CD4-positive, alpha-beta T cell treated with Interferon alpha-2 for 1 hour (primary cell): ENCODE results near the gene ZSCAN2.
"Not testable (repeated sequence)": the region's sequence is repeated elsewhere in the genome, so short reads cannot be mapped to it uniquely, and the experiment has no call there.

Experiments
- DNase-seq, 2 donors: peaks; one replicate each; pipeline ENCODE4 v3.0.0-alpha.2; 2020 to 2022

ZSCAN2 gene

DNA sequence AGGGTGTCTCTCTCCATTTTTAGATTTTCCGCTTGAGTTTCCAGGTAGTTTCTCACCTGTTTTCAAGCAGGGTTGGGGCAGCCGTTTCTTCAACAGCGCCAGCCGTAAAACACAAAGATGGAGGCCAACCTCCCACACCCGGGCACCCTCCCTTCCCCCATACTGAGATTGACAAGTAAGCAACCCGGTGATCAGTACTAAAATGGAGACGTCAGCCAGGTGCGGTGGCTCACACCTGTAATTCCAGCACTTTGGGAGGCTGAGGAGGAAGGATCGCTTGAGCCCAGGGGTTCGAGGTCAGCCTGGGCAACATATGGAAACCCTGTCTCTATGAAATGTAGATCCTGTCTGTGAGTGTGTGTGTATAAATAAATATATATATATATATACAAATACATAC is 903 bp upstream of the ZSCAN2 start:
- no peak for DNase-seq

DNA sequence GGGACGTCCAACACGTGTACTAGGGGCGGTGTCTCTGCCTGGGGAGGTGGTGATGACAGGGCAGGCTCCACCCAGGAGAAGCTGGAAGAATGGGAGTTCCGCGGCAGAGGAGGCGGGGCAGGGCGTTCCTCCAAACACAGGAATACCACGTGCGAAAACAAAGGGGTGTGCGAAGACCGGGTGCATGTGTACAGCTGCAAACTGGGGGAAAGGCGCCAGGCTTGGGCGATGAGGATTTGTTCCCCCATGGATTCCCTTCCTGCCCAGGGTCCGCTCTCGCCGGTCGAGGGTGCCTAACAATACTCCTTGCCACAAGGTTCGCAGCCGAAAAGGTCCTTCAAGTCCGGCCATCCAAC is 500 bp upstream of the ZSCAN2 start:
- DNase-seq, result peak; percentile 65 to 71

DNA sequence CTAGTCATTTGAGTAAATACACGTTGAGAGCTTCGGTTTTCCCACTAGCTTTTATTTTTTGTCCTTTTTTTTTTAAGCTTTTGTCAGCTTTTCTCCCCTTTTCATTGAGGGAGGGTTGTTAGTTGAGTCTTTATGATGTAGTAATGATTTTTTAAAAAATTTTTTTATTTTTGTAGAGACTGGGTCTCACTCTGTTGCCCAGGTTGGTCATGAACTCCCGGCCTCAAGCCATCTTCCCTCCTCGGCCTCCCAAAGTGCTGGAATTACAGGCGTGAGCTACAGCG is 688 bp downstream of the ZSCAN2 start:
- no peak for DNase-seq

DNA sequence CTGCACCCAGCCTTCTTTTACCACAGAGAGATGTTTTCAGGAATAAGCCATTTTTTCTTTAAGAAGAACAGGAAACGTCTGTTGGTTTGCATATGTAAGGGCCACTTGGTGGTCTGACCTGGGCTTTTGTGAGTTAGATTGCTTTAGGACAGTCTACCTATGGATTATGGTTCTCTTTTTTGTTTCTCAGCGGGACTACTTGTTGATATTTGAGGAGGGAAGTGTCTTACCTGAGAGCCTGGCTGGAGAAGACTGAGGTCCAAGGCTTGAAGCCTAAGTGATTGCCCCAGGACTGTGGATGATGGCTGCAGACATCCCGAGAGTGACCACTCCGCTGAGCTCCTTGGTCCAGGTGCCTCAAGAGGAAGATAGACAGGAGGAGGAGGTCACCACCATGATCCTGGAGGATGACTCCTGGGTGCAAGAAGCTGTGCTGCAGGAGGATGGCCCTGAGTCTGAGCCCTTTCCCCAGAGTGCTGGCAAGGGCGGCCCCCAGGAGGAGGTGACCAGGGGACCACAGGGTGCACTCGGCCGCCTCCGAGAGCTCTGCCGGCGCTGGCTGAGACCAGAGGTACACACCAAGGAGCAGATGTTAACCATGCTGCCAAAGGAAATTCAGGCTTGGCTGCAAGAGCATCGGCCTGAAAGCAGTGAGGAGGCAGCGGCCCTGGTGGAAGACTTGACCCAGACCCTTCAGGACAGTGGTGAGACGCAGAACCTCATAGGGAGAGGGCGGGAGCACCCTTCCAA is 3.0 kb downstream of the ZSCAN2 start:
- DNase-seq, result no peak

DNA sequence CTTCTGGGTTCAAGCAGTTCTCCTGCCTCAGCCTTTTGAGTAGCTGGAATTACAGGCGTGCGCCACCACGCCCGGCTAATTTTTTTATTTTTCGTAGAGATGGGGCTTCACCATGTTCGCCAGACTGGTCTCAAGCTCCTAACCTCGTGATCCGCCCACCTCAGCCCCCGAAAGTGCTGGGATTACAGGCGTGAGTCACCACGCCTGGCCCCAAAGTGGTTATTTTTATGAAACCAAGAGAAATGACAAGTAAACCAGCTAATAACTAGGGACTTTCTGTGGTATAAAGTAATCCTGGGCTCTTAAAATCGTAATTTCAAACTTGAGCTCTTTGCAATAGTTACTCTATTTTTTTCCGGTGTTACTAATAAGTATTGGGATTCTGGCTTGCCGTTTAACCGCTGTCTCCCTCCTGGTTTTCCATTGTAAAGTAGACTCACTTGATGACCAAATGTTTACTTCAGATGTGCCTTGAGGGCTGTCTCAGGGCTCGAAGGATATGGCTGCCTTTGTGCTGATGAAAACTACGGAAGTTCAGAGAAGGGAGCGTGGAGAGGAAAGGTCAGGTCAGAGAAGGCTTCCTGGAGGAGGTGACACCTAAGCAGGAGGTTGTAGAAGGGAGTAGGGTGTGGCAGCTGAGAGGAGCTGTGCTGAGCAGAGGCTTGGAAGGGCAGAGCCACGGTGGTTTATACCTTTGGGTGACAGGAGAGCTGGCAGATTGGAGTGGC is 4.2 kb downstream of the ZSCAN2 start:
- peak in 1 of 2 donors; percentile 21 for DNase-seq

DNA sequence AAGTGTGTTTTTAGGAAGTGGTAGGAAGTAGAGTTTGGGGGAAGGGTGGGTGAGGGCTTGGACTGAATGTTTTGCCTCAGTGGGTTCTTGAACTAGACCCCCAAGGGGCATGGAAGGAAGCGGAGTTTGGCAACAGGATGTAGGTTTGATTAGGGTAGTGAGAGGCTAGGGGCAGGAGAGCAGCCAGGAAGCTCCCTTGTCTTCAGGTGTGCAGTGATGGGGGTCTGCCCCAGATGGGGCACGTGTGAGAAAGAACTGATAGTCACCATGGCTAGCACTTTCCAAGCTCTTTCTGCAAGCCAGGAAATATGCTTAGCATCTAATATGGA is 4.7 kb downstream of the ZSCAN2 start:
- DNase-seq, result no peak

DNA sequence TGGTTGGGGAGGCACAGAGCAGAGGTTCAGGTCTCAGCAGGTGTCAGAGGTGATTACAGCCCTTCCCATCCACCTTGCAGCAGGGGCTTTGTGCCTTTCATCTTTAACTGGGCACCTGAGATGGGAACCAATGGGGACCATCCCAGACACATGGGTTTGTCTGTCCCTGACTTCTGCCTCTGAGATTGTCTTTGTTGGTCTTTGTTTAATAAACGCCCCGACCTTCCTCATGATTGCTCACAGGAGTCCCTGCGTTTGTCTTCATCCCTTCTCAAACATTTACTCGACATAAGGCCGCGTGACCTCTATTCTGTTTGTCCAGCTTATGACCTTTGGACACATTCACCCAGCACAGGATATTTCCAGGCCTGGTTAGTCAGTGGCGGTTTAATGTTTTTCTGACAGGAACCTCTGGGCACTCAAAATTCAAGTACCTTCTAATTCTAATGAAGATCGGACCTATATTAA is 5.9 kb downstream of the ZSCAN2 start:
- DNase-seq, result no peak

DNA sequence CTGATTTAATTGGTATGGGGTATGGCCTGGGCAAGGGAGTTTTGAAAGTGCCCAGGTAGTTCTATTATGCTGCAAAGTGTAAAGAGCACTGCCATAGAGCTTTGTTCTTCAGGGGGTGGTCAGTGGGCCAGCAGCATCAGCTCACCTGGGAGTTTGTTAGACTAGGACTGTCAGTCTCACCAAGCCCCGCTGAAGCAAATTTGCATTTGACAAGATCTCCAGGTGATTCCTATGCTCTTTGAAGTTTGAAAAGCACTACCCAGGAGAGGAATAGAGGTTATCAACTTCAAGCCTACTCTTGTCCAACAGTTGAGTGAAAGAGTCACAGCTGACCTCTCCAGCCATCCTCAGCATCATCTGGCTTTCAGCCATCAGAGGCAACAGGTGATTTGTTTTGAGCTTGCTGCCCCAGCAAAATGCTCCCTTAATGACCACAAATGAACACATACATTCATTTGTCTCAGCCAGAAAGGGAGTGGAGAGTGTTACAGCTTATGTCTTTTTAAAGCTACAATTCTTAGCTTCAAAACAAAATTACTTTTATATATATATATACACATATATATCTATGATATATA is 8.0 kb downstream of the ZSCAN2 start:
- no peak for DNase-seq

DNA sequence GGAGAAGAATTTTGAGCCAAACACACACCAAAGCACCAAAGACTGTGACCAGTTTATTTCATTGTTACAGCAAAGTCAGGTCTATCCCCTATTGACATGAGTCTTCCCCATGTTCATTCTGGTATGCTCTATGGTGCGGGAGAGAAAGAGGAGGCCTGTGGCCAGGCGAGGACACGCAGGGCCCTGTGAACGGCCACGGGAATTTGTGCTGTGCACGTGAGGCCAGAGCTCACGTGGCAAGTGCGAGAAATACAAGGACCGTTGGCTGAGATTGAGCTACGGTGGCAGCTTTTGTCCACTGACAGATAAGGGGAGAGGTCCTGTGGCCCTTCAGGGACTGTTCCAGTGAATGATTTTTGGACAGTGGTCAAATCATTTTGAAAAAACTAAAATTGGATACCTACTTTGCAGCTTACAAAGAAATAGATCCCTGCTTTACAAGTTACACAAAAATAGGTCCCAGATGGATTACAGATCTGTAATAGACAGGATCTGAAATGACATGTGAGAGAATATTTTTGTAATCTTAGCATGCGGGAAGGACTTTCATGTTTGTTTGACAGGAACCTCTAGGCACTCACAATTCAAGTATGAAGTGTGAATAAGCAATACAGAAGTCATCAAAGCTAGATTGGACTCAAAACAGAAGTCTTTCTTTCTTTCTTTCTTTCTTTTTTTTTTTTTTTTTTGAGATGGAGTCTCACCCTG is 9.2 kb downstream of the ZSCAN2 start:
- no peak for DNase-seq

DNA sequence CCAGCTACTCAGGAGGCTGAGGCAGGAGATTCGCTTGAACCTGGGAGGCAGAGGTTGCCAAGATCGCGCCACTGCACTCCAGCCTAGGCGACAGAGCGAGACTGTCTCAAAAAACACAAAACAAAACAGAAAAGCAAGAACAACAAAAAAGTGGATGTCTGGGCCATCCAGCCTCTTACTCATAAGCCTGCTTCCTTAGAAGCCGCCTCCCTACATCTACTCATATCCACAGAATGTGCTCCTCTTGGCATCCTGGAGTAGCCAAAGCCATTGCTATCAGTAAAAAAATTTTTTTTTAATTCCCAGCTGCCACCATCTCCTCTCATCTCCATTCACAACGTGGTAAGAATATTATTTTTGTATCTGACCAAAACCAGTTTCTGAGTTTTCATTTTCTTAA is 10.8 kb downstream of the ZSCAN2 start:
- DNase-seq, result no peak

DNA sequence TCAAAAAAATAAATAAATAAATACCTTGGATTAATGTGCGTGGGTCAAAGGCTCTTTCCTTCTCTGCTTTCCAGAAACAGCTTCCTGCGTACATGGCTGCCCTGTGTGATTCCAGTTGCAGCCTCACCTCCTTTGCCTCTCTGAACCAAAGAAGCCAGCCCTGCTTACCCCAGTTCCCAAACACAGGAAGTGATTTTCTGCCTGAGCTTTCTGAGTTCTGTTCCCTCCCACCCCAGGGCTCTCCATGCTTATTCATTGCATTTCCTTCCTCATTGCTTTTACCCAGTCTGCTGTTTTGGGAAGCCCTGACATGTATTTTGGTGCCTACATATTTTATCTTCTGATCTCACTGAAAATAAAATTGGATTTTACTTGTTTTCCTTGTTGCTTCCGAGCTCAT is 15.4 kb downstream of the ZSCAN2 start:
- no peak for DNase-seq

DNA sequence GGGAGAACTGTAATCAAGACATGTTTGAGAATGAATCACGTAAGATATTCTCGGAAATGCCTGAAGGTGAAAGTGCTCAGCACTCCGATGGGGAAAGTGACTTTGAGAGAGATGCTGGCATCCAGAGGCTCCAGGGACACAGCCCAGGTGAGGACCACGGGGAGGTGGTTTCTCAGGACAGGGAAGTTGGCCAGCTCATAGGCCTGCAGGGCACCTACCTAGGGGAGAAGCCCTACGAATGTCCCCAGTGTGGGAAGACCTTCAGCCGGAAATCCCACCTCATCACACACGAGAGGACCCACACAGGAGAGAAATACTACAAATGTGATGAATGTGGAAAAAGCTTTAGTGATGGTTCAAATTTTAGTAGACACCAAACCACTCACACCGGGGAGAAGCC is 19.8 kb downstream of the ZSCAN2 start:
- DNase-seq, result no peak

DNA sequence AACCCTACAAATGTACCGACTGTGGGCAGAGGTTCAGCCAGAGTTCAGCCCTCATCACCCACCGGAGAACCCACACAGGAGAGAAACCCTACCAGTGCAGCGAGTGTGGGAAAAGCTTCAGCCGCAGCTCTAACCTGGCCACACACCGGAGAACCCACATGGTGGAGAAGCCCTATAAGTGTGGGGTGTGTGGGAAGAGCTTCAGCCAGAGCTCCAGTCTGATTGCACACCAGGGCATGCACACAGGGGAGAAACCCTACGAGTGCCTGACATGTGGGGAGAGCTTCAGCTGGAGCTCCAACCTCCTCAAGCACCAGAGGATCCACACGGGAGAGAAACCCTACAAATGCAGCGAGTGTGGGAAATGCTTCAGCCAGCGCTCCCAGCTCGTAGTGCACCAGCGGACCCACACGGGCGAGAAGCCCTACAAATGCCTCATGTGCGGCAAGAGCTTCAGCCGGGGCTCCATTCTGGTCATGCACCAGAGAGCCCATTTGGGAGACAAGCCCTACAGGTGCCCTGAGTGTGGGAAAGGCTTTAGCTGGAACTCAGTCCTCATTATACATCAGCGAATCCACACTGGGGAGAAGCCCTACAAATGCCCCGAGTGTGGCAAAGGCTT is 20.7 kb downstream of the ZSCAN2 start:
- DNase-seq, result no peak

DNA sequence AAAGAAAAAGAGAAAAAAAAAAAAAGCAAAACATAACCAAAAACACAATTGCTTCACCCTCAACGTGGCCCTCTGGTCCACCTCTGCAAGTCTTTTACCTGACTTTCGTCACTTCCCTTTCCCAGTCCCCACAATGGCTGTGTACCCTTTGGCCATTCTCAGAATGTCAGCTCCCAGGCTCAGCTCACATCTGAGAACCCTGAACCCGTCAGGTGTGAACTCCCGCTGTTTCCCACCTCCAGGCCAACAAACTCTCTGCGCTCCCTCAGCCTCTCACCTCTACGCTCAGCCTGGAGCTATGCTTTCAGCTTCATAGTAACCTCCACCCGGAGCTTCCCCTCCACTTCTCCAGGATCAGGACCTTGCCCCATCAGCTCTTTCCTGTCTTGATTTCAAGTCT is 23.6 kb downstream of the ZSCAN2 start:
- DNase-seq, result no peak

DNA sequence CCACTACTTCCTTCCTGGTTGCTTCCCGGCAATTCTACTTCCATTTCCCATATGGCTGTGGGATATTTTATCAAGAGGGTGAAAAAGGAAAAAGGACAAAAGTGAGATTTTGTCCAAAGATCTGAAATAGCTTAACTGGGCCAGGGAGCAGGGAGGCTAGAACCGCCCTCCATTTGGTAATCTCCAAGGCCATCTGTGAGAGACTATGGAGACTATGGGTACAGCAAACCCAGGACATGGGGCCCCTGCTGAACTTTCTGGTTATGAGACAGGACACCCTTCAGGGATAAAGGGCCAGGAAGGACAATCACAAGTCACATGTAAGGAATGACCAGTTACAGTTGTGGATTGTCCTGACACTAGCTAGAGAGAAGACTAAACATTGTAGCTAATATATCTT is 24.3 kb downstream of the ZSCAN2 start:
- DNase-seq, result no peak

DNA sequence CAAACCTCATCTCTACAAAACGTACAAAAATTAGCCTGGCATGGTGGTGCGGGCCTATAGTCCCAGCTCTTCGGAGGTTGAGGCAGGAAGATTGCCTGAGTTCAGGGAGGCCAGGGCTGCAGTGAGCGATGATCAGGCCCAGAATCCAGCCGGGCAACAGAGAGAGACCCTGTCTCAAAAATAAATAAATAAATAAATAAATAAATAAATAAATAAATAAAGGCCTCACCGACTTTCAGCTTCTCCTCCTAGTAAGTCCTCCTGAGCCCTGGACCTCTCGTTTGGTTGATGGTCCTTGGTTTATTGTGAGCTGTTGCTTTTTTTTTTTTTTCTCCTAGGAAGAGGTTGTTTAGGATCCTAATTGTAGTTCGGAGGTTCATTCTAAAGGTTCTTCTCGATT is 28.2 kb downstream of the ZSCAN2 start:
- DNase-seq, result no peak

DNA sequence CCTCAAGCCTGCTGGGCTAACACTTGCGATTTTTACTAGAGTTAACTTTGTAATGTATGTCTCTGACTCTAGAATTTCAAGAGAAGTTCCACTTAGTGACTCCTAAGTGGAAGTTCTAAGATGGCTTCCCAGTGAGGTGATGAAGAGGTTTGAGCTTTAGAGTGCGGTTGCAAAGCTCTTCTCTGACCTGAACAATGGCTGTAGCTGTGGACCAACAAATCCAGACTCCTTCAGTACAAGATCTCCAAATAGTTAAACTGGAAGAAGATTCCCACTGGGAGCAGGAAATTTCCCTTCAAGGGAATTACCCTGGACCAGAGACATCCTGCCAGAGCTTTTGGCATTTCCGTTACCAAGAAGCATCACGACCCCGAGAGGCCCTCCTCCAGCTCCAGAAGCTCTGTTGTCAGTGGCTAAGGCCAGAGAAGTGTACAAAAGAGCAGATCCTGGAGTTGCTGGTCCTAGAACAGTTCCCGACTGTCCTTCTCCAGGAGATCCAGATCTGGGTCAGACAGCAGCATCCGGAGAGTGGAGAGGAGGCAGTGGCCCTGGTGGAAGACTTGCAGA is 31.0 kb downstream of the ZSCAN2 start:
- DNase-seq, result no peak

DNA sequence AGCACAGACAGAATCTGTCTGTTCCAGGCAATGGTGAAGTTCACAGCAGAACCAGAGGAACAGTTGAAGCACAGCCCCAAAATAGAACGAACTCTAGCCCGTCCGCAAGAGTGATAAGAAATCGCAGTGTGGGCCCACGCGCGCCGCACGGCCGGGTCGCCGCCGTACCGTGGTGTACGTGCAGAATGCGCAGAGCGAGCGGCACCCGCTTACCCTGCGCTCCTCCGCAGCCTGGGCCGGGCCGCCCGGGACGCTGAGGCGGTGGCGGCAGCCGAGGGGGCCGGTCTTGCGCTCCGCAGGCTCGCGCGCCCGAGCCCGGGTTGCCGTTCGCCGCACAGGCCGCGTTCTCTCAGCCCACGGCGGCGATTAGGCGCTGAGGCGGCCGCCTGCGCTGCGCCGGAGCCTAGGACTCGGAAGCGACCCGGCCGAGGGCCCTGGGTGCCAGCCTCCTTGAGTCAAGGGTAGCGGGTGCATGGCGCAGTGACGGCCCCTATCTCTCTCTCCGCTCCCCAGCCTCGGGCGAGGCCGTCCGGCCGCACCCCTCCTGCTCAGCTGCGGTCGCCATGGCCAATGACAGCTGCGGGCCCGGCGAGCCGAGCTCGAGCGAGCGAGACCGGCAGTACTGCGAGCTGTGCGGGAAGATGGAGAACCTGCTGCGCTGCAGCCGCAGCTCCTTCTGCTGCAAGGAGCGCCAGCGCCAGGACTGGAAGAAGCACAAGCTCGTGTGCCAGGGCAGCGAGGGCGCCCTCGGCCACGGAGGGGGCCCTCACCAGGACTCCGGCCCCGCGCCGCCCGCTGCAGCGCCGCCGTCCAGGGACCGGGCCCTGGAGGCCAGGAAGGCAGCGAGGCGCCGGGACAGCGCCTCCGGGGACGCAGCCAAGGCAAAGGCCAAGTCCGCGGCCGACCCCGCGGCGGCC is 32.8 kb downstream of the ZSCAN2 start:
- peak; percentile 53 to 67 for DNase-seq

DNA sequence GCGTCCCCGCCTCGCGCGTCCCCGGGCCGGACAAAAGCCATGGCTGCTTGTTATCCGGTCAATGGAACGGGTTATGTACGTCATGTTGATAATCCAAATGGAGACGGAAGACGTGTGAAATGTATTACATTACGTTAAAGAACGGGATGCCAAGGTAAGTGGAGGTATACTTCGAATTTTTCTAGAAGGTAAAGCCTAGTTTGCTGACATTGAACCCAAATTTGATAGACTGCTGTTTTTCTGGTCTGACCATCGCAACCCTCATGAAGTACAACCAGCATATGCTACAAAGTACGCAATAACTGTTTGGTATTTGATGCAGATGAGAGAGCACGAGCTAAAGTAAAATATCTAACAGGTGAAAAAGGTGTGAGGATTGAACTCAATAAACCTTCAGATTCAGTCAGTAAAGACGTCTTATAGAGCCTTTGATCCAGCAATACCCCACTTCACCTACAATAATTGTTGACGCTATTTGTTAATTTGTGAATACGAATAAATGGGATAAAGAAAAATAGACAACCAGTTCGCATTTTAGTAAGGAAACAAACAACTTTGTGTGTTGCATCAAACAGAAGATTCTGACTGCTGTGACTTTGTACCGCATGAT is 33.5 kb downstream of the ZSCAN2 start:
- peak in 1 of 2 donors; percentile 24 for DNase-seq

DNA sequence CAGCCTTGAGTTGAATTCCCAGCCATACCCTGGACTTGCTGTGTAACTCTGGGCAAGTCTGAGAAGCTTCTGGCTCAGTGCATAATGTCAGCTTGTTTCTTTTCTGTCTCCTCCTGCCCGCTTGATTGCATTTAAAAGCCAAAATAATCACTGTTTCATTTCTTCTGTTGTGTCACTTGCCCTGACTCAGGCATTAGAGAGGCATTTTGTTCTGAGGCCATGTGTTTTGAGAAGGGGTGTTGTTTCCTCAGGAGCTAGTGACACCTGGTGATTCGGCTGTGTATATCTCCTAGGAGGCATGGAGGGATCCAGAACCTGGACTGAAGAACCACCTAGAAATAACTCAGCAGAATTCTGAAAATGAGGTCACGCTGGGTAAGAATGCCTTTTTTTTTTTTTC is 37.3 kb downstream of the ZSCAN2 start:
- peak in 1 of 2 donors; percentile 26 for DNase-seq

DNA sequence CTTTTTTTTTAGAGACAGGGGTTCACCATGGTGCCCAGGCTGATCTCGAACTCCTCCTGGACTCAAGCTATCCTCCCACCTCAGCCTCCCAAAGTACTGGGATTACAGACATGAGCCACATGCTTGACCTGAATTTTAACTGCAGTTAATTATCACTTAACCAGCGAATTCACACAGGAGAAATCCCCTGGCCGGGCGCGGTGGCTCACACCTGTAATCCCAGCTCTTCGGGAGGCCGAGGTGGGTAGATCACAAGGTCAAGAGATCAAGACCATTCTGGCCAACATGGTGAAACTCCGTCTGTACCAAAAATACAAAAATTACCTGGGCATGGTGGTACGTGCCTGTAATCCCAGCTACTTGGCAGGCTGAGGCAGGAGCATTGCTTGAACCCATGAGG is 41.1 kb downstream of the ZSCAN2 start:
- not testable (repeated sequence) for DNase-seq

DNA sequence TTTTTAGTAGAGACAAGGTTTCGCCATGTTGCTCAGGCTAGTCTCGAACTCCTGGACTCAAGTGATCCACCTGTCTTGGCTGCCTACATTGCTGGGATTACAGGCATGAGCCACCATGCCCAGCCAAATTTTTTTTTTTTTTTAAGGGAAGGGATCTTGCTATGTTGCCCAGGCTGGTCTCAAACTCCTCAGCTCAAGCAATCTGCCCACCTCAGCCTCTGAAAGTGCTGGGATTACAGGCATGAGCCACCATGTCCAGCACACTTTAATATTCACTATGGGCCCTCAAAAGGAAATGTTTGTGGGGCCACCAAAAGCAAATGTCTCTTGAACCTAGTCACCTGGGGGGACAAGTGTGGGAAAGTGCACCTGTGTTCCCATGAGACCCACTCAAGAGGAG is 41.8 kb downstream of the ZSCAN2 start:
- not testable (repeated sequence) for DNase-seq
